ENCODE data around the gene TXNDC9.
A peak's percentile ranks its signal among the peaks of the same experiment; 100 is the strongest.
"Not testable (repeated sequence)": the region's sequence is repeated elsewhere in the genome, so short reads cannot be mapped to it uniquely, and the experiment has no call there.

Gene TXNDC9, protein sequence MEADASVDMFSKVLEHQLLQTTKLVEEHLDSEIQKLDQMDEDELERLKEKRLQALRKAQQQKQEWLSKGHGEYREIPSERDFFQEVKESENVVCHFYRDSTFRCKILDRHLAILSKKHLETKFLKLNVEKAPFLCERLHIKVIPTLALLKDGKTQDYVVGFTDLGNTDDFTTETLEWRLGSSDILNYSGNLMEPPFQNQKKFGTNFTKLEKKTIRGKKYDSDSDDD

GRCh38 chr2:99335911-99336803, at the start of gene TXNDC9:
Gene TXNDC9 (minus strand): TSS chr2:99336333. CDS start chr2:99333210, 3,123 bp downstream.
- peak; percentile 99 for DNase-seq

DNA sequence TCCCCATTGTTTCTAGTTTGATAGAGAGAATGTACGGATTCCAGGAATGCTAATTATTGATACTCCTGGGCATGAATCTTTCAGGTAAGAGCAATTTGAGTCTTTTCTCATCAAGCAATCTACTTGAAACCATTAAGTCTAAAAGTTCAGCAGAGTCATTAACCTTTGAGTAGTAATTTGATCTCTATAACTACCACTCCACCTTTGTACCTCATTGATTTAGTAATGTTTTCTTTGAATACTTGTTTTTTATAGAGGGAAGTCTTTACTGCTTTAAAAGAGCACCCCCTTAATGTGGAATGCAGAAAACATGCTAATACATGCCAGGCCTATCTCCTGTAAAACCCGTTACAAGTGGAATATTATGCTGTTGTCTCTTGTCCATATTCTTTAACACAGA, 46.0 kb upstream of the TXNDC9 start:
- no peak for DNase-seq

DNA sequence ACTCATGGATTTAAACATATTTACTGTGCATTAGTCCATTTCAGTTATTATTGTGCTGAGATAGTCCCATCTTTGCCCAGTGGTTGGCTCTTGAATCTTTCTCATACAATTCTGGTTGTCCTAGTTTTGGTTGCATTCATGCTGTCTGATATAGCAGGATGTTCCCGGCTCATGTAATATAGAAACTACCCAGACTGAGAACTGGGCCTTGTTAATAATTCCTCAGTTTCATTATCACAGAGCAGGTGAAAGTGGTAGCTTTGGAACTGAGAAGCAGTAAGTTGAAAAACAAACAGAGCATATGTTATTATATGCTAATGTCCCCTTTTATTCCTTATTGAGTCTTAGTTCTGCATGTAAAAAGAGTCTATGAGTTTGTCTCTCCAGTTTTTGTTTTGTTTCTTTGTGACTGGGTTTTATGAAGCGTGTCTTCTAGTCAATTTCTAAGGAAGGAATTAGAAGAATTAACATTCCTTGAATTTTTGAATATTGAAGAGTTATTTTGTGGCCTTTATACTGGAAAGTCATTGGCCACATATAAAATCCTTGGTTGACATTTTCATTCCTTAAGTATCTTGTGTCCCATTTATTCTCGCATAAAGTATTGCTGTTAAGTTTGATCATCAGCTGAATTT, 44.4 kb upstream of the TXNDC9 start:
- DNase-seq, result peak; percentile 60

DNA sequence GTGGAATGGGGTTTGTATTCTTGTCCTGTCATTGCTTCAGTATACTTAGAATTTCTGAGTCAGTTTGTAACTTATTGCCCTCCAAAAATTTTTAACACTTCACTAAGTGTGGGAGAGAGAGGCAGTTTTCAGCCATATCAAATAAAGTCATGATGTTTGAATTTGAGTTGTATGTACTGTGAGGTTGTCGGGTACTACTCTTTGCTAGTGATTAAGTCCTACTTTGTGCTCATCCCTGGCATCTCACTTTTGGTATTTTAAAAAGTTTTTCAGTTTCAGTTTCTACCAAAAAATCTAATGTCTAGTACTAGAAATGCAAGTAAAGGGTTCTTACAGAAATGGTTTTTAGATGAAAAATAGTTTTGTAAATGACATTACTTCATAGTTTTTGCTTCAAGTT, 41.7 kb upstream of the TXNDC9 start:
- DNase-seq, result peak; percentile 66

DNA sequence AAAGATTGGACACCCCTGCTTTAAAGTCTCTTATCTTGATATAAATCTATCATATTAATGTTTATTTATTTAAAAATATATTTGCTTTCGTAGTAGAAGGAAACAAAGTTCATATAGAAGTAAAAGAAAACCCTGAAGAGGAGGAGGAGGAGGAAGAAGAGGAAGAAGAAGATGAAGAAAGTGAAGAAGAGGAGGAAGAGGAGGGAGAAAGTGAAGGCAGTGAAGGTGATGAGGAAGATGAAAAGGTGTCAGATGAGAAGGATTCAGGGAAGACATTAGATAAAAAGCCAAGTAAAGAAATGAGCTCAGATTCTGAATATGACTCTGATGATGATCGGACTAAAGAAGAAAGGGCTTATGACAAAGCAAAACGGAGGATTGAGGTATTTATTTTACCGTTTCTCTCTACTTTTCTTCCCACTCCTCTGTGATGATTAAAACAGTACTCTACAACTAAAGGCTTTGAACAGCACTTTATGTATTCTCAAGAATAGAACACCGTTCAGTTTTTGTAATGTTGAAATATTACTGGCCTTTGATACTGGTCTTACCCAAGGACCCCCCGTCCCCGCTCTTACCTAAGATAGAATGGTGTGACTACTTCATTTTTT, 40.2 kb upstream of the TXNDC9 start:
- DNase-seq, result peak; percentile 41

DNA sequence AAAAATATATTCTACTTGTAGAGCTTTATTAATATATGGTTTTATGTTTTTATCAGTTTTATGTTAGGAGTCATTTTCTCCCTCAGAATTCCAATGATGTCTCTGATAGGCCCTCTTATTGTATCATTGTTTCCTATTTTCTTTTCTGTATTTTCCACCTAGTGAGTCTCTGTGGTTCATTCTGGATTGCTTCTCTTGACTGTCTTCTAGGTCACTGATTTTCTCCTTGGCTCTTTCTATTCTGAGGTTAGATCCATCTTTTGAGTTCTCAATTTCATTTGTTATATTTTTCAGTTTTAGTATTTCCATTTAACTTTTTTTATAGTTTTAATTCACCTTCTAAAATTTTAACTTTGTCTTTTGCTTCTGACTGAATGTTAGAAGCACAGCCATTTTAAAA, 38.6 kb upstream of the TXNDC9 start:
- no peak for DNase-seq

DNA sequence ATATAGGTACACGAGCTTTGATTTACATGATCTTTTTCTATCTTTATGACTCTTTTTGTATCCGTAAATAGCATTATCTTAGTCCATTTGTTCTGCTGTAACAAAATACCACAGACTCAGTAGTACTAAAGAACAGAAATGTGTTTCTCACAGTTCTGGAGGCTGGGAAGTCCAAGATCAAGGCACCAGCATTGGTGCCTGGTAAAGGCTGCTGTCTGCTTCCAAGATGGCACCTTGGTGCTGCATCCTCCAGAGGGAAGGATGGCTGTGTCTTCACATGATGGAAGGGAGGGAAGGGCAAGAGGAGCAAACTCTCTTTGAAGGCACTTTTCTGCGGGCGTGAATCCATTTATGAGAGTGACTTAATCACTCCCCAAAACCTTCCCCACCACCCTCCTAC, 37.0 kb upstream of the TXNDC9 start:
- no peak for DNase-seq

DNA sequence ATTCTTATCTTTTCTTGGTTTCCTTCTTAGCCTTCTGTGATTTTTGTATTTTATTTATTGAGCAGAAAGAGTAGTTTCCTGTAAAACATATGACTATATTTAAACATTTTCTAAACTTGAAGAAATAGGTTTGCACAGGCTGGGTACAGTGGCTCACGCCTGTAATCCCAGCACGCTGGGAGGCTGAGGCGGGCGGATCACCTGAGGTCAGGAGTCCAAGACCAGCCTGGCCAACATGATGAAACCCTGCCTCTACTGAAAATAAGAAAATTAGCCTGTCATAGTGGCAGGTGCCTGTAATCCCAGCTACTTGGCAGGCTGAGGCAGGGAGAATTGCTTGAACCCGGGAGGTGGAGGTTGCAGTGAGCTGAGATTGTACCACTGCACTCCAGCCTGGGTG, 32.7 kb upstream of the TXNDC9 start:
- not testable (repeated sequence) for DNase-seq

DNA sequence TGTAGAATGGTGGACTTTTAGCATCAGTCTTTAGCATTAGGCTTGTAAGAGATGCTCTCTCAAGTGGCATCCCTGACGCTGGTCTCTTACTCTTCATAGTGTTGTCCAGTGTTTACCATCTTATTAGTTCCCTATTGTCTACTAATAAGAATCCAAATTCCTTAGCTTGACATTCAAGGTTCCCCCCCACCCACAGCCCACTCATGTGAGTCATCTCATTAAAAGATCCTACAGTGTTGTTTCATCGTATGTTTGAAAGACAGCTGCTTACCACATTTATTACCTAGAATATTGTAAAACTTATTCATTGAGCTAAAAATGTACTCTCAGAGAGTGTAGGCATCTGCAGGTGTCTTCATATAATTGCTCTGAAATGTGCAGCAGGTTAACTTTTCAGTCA, 29.5 kb upstream of the TXNDC9 start:
- DNase-seq, result no peak

DNA sequence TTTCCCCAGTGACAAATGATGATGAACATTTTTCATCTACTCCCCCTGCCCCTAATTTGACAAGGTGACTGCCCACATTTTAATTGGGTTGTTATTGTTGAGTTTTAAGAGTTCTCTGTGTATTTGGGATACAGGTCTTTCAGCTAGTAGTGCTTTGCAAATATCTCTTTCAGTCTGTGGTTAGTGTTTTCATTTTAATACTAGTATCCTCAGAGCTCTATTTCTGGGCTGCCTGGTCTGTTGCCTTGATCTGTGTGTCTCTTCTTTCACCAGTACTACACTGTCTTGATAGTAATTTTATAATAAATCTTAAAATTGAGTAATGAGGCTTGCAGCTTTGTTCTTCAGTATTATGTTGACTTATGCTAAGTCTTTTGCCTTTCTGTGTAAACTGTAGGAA, 20.7 kb upstream of the TXNDC9 start:
- DNase-seq, result no peak

GRCh38 chr2:99354825-99355224, 18.7 kb upstream of the TXNDC9 start:
- not testable (repeated sequence) for DNase-seq

DNA sequence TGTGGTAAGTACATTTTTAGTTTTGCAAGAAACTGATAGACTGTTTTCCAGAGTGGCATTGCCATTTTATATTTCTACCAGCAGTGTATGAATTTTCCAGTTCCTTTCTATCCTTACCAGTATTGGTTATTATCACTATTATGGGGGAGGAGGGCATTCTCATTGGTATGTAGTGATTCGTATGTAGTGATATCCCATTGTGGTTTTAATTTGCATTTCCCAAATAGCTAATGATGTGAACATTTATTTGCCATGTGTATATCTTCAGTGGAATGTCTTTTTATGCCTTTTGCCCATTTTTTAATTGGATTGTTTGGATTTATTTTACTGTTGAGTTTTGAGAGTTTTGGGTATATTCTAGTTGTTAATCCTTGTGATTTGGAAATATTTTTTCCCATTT, 17.9 kb upstream of the TXNDC9 start:
- DNase-seq, result no peak

DNA sequence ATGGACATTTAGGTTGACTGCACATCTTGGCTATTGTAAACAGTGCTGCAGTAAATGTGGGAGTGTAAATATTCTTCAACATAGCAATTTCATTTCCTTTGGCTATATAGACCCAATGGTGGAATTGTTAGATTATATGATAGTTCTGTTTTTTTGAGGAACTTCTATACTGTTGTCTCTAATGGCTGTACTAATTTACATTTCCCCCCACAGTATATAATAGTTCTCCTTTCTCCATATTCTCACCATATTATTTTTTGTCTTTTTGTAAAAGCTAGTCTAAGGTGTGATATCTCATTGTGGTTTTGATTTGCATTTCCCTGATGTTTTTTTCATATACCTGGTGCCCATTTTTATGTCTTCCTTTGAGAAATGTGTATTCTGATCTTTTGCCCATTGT, 14.1 kb upstream of the TXNDC9 start:
- DNase-seq, result no peak

- peak; percentile 37 for DNase-seq
Measured at GRCh38 chr2:99348173-99348572, 12.0 kb upstream of the TXNDC9 start.

DNA sequence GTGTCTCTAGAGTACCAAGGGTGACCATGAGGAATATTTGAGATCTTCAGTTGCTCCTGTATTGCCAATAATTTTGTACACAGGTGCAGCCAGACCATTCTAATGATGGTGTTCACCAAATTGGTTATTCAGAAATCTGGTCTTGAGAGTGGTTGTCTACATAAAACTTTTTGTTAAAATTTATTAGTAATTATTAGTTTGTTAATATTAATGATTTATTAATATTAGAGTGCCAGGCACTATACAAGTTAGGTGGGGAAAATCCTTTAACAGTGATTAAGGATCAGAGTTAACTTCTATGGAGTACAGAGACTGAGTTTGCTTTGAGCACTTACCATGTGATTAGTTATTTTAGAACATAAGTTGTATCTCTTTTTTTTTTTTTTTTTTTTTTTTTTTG, 10.1 kb upstream of the TXNDC9 start:
- DNase-seq, result no peak

GRCh38 chr2:99345446-99345845, 9.3 kb upstream of the TXNDC9 start:
- DNase-seq, result not testable (repeated sequence)

DNA sequence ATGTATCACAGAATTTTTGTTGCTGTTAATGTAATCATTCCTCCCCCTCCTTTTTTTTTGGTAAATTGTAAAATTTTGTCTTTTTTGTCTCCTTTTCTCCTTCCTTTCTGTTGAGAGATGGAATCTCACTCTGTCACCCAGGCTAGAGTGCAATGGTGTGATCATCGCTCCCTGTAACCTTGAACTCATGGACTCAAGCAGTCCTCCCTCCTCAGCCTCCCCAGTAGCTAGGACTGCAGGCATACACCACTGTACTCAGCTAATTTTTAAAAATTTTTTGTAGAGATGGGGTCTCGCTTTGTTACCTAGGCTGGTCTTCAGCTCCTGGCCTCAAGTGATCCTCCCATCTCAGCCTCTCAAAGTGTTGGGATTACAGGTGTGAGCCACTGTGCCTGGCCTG, 6.4 kb upstream of the TXNDC9 start:
- DNase-seq, result no peak

- DNase-seq, result no peak
Measured at GRCh38 chr2:99340669-99341236, 4.6 kb upstream of the TXNDC9 start.

DNA sequence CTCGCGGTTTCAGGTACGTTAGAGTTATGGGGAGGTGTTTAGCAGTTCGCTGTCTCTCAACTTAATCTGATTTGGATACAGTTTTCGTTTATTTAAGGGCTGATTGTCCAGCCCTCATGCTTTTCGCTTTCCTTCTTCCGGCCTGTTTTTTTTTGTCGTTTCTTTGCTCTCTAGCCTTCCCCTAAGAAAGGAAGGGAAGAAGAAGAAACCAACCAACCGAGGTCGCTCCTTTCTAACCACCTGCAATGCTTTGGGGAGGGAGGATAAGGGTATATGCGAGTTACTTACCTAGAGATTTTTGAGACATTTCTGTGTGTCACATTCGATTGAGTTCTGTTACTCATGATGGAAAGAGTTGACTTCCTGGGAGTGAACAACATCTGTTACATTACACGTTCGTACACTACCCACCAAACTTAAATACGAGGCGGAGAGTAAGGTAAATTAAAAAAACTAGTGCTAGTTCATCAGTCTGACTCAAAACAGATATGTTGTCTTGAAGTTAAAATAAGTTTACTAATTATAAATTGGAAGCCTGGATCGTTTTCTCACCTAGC, 2.0 kb upstream of the TXNDC9 start:
- DNase-seq, result peak; percentile 18

GRCh38 chr2:99337113-99338028, 1.2 kb upstream of the TXNDC9 start, which contains the start of gene EIF5B:
Gene EIF5B (plus strand): TSS chr2:99337389. CDS start chr2:99337555, 166 bp downstream.
- peak; percentile 97 for DNase-seq

DNA sequence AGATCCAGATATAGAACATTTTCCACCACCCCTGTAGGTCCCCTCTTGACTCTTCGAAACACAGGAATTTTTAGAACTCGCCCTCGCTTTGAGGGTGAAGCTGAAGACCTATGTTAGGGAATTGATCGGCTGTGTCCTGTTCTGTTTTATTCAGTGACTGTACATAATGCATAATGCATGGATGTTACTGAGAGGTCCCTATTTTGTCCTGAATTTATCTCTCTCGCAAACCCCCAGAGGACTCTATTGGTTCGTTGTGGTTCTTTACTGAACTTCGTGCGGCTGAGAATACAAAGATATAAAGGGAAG, 625 bp upstream of the TXNDC9 start:
- DNase-seq, result no peak

GRCh38 chr2:99325384-99325783, 10.7 kb downstream of the TXNDC9 start:
- DNase-seq, result no peak

All from activated CD4-positive, alpha-beta T cell treated with anti-CD3 and anti-CD28 coated beads, Interleukin-2, amount 50 U/mL, for 16 hours (primary cell).